AG10803 (cell line): ENCODE measurements around the gene CLEC16A.

Experiments used
- DNase-seq: peaks from one replicate; pipeline ENCODE4 v3.0.0; 2010; ENCODE audit warnings: low read depth
- H3K4me3 ChIP-seq: 2 replicates; pipeline ENCODE4 v1.5.1; 2011; ENCODE audit warnings: mild to moderate bottlenecking, low read length, control low read depth
- CTCF ChIP-seq: conservative IDR thresholded peaks from 2 replicates; pipeline ENCODE4 v1.5.1; 2011; ENCODE audit warnings: mild to moderate bottlenecking, low read length, control low read depth, inconsistent platforms

Gene CLEC16A

GRCh38 chr16:11016993-11017392, 72.6 kb downstream of the CLEC16A start:
- H3K4me3 ChIP-seq = no peak overlapping the region
- DNase-seq = peak; percentile 49
- TF ChIP-seq CTCF = no peak

GRCh38 chr16:11017499-11017898, 73.1 kb downstream of the CLEC16A start:
- no peak overlapping the region for H3K4me3 ChIP-seq
- no peak for TF ChIP-seq CTCF
- no peak for DNase-seq

GRCh38 chr16:11020388-11020787, 76.0 kb downstream of the CLEC16A start:
- no peak for DNase-seq
- TF ChIP-seq CTCF = no peak
- no peak overlapping the region for H3K4me3 ChIP-seq

- peak; percentile 72 for DNase-seq
- H3K4me3 ChIP-seq = no peak overlapping the region
- TF ChIP-seq CTCF = no peak
Measured at GRCh38 chr16:11020792-11021551, 76.6 kb downstream of the CLEC16A start.

- no peak for TF ChIP-seq CTCF
- DNase-seq = no peak
Measured at GRCh38 chr16:11022002-11022401, 77.6 kb downstream of the CLEC16A start.

GRCh38 chr16:11023262-11024039, 79.1 kb downstream of the CLEC16A start:
- no peak for TF ChIP-seq CTCF
- H3K4me3 ChIP-seq = no peak overlapping the region
- DNase-seq = no peak

More at GRCh38 chr16:11022002-11022401, 77.6 kb downstream of the CLEC16A start:
- H3K4me3 ChIP-seq = no peak overlapping the region
